ENCODE data around the gene RASGRF2.

- TF ChIP-seq POLR2A (IDR thresholded peaks at IDR 0.05; ENCODE audit: low read length), result no peak
- TF ChIP-seq GATA1 (IDR thresholded peaks at IDR 0.05; ENCODE audit: low read depth, low read length), result no peak
These were observed 244.9 kb downstream of the RASGRF2 start for GRCh38 chr5:81205058-81205457.
